ENCODE data around the gene TIRAP.

DNA sequence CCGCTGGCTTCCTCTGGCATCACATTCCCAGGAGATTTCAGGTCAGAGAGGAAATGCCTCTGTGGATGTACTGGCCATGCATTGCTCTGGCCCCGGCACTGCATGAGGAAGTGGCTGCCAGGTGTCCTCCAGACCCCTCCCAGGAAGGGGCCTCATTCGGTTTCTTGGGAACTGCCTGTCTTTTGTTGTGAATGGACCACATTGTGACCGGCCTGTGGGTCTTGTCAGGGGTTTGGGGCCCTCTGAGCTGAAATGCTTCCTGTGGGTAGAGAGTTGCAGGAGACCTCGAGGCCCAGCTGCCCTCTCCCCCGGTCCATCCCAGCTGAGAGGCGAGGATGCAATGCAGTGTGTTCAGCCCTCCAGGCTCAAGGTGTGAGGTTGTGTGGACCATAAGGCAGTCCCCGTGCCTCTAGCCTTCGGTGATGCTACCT, 53.8 kb downstream of the TIRAP start:
- TF ChIP-seq, protein P1, sequence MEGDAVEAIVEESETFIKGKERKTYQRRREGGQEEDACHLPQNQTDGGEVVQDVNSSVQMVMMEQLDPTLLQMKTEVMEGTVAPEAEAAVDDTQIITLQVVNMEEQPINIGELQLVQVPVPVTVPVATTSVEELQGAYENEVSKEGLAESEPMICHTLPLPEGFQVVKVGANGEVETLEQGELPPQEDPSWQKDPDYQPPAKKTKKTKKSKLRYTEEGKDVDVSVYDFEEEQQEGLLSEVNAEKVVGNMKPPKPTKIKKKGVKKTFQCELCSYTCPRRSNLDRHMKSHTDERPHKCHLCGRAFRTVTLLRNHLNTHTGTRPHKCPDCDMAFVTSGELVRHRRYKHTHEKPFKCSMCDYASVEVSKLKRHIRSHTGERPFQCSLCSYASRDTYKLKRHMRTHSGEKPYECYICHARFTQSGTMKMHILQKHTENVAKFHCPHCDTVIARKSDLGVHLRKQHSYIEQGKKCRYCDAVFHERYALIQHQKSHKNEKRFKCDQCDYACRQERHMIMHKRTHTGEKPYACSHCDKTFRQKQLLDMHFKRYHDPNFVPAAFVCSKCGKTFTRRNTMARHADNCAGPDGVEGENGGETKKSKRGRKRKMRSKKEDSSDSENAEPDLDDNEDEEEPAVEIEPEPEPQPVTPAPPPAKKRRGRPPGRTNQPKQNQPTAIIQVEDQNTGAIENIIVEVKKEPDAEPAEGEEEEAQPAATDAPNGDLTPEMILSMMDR (IDR thresholded peaks at IDR 0.05) = no peak
- TF ChIP-seq POLR2A (IDR thresholded peaks at IDR 0.05) = no peak
